Non-pigmented ciliary epithelial cell (primary cell): ENCODE data around the gene PFKFB4.

ENCODE experiments used
- DNase-seq: peaks from one replicate; pipeline ENCODE4 v3.0.0-alpha.2; 2010; ENCODE audit warnings: low read depth

The PFKFB4 gene

DNA sequence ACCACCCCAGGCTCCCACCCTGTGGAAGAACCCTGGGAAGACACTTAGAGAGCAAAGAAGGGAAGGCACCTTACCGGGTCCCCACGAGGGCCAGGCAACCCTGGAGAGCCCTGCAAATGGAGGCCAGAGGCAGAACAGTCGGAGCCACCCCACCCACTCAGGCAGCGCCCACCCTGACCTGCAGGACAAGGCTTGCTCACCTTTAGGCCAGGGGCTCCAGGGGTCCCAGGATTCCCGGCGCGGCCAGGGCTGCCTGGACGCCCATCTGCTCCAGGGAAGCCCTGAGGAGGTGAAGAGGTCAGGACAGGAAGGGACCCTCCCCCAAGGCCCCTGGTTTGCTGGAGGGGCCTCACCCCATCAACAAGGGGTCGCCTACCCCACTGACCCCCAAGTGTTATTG is 28.2 kb upstream of the PFKFB4 start:
- no peak for DNase-seq

DNA sequence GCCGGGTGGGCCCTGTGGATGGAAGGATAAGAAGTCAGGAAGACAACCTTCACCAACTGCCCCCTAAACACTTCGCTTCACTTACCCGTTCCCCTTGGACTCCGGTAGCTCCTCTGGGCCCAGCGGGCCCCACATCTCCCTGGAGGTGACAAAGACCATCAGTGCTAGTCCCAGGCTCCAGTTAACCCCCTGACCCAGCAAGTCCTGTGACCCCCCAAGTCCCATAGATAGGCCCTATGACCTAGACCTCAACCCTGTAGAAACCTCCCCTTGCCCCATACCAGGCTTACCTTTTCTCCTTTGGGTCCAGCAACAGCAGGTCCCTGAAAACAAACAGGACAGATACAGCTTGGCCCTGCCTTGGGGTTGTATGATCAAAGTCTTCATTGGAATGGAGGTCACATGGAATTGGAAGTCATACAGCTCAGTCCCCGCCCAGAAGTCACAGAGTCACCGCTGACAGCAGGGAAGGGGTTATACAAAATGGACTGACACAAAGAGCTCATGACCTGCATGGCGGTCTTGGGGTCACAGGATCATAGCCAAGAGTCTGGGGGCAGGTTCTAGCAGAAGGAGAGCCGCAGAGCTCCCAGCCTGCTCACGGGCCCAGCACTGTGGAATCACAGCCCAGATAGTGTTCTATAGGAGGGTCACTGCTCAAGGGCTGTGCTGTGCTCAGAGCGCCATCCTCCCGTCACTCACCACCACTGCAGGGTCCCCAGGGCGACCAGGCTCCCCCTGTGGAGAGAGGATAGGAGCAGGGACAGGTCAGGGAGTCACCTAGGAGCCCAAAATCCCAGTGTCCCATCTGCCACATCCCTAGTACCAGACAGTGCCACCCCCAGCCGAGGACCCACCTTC is 25.2 kb upstream of the PFKFB4 start:
- no peak for DNase-seq

DNA sequence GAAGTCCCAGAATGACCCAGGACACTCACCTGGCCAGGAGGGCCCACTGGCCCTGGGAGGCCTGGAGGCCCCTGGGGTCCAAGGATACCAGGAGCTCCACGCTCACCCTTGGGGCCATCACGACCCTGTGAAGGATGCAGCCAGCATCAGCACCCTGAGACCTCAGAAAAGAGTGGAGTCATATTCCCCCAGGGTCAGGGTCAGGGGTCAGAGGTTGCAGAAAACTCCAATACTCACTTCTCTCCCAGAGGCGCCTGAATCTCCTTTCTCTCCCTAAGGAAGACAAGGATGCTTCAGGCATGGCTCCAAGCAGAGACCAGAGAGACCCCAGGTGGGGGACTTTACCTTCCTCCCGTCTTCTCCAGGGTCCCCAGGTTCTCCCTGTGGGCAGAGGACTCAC is 20.0 kb upstream of the PFKFB4 start:
- DNase-seq: no peak

DNA sequence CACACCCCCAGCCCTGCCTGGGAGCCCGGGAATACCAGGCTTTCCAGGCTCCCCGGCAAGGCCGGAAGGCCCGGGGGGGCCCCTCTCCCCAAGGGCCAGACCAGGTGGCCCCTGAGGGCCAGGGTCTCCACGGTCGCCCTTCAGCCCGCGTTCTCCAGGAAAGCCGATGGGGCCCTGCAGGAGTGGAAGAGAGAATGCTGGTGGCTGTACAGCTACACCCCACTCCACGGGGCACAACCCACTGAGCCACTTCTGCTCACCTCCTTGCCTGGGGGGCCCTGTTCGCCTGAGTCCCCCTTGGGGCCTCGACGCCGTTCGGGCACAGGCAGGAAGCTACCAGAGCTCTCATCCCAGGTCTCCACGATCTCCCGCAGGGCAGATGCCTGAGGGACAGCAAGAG is 18.8 kb upstream of the PFKFB4 start:
- DNase-seq: no peak

DNA sequence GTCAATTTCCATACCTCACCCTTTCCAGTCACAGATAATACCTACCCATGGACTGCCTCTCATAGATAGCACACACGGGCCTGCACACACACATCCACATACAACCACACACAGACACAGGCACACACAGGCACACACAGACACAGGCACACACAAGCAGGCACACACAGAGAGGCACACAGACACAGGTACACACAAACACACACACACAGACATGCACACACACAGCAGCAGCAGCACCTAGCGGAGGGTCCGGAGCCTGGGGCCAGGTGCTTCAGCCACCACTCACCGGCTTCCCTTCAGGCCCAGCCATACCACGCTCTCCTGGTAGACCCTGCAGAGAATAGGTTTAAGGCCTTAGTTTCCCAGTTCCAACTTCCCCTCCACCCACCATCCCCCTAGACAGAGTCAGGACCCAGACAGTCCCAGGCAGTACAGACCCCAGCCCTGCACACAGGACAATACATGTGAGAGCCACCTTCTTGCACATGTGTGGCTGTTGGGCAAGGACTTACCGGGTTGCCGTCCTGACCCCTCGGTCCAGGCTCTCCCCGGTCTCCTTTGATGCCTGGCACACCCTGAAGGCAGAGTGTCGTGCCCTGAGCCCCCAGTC is 17.5 kb upstream of the PFKFB4 start:
- DNase-seq: no peak

DNA sequence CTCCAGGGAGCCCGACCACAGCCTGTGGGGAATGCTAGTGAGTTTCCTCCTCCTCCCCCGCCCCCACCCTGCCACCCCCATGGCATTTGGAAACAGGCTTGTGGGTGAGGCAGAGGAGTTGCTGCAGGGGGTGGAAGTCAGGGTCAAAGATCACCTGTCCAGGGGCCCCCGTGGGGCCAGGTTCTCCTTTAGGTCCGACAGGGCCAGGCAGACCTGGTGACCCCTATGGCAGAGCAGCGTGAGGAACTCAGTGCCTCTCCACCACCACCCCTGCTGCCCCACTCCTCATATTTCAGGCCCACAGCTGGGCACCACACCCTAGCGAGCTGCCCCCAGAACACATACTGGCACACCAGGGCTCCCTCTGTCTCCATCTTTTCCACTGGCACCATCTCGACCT is 15.9 kb upstream of the PFKFB4 start:
- no peak for DNase-seq

DNA sequence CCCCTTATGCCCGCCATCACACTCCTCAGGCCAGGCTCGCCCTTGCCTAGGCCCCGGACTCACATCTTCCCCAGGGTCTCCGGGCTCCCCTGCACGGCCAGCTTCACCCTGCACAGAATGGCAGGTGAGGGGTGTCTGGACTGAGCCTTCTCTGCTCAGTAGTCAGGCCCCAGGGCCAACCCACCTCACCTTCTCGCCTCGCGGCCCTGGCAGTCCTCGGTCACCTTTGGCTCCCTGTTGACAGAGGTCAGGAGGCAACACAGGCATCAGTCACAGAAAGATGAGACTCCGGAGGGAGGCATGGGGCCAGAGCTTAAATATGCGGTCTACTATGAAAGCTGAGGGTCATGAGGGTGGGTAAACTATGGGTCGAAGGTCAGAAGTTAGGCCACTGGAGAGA is 15.3 kb upstream of the PFKFB4 start:
- DNase-seq: no peak

DNA sequence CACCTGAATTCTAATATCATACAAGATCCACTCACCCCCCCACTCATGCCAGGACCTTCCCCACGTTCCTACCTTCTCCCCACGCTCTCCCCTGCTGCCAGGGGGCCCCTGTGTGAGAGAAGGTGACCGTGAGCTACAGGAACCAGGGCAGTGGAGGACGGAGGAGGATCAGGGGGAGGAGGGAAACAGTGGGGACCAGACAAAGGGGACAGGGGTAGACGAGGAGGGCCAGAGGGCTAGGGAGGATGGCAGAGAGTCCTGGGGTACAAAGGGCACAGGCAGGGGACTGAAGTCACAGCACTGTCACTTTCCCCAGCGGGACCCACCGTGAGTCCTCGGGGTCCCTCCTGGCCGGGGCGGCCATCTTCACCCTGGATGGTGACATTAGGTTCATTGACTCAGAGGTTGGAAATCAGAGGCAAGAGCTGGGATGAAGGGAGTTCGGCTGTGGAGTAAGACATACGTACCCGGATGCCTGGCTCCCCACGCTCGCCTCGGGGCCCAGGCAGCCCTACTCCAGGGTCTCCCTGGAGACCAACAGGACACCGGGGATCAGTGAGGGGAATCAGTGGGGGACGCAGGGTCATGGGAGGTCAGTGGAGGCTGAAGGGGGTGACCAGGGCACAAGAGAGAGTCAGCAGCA is 13.3 kb upstream of the PFKFB4 start:
- no peak for DNase-seq

DNA sequence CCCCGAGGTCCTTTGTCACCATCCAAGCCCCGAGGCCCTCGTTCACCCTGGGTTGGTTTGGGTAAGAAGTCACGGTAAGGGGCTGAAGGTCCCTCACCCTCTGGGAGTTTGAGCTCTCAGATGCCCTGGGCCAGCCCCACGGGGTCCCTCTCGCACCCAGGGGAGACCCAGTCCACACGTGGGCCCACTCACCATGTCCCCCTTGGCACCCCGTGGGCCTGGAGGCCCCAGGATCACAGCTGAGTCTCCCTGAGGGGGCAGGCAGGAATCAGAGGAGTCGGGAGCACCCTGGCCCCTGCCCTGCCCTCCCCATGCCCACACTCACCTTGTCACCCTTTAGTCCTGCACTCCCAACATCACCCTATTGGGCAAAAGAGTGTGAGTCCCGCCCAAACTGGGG is 12.8 kb upstream of the PFKFB4 start:
- DNase-seq: no peak

DNA sequence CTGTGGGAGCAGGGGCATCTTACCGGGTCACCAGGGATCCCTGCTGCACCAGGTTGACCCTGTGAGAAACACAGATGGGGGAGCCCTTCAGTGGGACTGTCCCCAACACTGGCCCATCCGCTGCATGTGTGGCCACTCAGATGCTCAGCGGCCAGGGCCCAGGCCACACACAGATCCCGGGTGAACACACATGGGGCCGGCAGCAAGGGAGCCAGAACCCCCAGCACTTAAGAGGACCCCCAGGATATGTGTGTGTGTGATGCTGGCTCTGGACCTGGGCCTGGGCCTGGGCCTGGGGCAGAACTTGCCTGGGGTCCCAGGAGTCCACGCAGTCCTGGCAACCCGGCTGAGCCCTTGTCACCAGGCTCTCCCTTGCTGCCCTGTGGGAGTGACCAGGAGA is 11.9 kb upstream of the PFKFB4 start:
- no peak for DNase-seq

DNA sequence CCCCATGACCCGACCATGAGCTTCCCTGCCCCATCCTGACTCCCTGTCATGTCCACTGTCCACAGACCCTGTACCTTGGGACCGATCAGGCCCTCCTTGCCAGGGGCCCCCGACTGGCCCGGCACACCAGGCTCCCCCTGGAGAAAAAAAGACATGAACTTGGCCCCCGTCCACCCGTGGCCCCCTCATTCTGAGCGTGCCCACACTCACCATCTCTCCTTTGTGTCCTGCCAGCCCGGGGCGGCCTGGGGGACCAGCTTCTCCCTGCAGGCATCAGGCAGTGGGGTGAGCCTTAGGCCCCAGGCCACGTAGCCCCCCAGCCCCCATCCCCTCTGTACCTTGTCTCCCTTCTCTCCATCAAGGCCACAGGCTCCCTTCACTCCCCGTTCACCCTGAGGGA is 10.9 kb upstream of the PFKFB4 start:
- no peak for DNase-seq

DNA sequence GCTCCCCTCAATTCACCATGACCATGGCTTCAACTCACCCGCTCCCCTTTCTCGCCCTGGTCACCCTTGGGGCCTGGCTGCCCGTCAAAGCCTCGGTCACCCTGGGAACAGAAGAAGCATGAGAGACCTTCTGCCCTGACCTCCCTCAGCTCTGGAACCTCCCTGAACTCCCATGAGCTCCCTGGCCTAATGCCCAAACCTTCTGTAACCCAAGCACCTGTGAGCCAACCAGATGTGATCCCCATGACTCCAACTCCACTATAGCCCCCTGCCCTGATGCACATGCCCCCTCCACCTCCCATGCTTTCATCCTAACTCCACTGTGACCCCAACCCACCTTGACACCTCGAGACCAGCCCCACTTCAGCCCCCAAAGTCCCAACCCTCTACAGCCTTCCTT is 10.5 kb upstream of the PFKFB4 start:
- DNase-seq: no peak

DNA sequence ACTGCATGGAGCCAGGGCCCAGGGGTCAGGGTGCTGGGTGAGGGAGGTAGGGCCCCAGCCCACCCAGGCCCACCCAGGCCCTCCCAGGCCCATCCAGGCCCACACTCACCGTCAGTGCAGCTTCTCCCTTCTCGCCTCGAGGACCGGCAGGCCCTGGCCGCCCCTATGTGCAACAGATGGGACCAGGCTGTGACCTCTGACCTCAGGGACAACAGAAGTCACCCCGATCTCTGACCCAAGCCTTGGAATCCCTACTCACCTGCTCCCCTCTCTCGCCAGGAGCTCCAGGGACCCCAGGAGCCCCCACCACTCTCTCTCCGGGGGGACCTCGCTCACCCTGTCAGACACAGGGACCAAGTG is 9.8 kb upstream of the PFKFB4 start:
- no peak for DNase-seq

DNA sequence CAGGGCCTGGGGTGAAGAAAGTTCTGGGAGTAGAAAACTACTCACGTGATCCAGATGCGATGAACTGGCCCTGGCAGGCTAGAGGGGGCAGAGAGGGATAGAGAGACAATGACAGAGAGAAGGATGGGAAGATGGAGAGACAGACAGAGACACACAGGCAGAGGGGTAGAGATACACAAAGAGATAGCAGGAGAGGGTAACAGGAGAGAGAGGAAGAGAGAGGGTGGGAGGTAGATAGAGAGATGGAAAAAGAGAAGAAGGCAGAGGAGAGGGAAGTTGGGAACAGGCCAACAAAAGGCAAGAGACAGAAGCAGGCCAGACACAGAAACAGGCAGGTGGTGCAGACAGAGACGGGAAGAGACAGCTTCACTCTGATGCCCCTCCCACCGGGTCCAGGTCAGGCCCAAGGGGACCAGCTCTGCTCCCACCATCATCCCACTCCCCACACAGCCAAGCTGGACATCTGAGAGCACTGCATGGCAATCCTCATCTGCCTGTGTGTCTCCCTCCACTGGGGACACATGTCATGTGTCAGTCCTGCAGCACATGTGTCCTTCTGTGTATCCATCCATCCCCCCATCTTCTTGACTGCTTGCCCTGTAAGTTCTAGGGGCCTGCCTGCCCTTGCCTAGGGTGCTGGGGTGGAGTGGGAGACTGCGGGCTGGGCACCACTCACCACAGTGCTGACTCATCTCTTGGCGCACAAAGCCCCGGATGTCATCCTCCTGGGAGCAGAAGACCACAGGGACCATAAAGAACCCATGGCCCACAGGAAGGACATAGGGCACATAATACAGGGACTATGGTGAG is 9.2 kb upstream of the PFKFB4 start:
- no peak for DNase-seq

DNA sequence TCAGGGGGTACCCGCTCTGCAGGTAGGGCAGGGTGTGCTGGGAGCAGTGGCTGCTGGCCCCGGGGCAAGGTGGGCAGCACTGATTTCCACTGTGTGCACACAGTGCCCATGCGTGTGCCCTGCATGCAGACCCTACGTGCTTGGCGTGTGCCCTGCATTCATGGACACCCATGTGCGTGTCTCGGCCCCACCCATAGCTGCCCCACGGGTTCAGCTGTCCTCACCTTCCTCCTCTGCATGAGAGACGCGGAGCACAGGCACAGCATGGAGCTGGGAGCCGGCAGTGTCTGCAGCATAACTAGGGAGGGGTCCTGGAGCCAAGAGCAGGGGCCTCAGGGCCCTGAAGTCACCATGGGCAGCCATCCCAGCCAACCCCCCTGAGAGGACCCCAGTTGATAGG is 8.6 kb upstream of the PFKFB4 start:
- DNase-seq: no peak

DNA sequence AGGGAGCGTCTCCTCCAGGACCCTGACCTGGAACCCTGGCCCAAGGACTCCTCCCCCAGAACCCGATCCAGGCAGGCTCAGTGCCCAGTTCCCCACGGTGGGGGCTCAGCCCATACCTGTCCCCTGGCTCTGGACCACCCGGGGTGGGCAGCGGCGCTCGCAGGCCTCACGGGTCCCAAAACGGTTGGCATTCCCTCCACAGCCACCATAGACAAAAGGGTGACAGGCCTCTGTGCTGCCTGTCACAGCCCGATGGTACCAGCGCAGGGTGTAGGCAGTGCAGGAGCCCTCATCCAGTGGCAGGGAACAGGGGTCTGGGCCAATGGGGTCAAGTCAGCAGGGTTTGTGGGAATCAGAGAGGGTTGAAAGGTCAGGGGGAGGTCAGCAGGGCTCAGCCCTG is 8.1 kb upstream of the PFKFB4 start:
- no peak for DNase-seq

DNA sequence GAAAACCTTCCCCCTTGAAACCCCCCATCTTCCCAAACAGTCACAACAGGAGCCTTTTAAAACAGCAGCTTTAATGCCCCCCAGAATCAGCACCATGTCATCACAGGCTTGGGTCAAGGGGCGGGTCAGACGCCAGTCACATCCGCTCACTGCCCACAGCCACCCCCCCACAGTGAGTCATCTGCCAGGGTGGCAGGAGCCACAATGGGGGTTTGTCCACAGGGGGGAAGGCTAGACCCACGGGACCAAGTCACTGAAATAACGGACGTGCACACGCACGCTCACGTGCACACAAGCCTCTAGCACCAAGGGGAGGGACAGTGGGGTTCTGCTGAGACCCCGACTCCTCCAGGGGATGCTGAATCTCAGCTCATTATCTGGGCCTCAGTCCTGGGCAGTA is 7.4 kb upstream of the PFKFB4 start:
- DNase-seq: no peak

DNA sequence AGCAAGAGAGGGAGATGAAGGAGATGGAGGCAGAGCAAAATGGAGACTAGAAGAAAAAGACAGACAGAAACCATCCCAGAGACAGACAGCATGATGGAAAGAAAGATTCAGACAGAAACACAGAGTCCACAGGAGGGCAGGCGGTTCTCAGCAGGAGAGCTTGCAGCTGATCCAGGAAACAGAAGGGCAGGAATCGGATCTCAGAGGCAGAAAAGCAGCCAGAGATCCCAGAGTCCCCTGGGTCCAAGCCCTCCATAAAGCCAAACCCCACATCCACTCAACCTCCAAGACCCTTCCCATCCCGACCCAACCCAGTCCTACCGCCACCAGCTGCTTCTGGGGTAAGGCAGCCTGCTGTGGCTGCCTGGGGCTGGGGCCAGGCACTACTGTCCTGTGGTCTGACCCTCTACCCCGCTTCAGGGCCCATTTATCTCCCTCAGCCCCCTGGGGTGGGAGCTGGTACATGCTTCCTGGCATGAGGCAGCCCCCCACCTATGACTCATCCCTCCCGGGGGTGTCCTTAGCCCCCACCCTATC is 6.8 kb upstream of the PFKFB4 start, which contains the start of gene UCN2:
Gene UCN2 (minus strand): TSS at position 400 of the 537 bp plus-strand sequence. CDS start 657 bp downstream, outside the sequence.
- no peak for DNase-seq

DNA sequence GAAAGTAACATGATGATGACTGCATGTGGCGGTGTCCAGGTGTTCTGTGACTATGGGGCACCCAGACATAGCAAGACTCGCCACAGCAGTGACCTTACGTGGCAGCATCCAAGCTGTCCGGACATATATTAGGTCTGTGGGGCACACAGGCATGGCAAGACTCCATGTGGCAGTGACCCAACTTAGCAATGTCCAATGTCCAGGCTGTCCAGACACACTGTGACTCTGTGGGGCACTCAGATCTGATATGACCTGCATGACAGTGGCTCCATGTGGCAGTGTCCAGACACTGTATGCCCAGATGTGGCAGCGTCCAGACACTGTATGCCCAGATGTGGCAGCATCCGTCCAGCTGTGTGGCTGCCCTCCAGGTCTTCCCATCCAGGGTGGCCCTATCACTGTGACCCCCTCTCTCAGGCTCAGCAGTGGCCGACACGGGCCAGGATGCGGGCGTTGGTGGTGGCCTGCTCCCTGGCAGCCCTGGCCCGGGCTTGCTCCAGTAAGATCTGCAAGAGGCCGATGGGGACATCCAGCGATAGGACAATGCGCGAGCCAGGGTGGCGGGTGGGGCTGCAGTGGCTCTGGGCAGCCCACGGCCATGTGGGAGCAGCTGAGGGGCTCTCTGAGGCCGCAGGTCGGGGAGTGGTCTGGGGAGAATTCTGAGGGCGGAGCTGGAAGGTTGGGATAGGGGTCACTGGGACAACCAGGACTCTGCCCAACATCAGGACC is 5.9 kb upstream of the PFKFB4 start:
- DNase-seq: no peak

DNA sequence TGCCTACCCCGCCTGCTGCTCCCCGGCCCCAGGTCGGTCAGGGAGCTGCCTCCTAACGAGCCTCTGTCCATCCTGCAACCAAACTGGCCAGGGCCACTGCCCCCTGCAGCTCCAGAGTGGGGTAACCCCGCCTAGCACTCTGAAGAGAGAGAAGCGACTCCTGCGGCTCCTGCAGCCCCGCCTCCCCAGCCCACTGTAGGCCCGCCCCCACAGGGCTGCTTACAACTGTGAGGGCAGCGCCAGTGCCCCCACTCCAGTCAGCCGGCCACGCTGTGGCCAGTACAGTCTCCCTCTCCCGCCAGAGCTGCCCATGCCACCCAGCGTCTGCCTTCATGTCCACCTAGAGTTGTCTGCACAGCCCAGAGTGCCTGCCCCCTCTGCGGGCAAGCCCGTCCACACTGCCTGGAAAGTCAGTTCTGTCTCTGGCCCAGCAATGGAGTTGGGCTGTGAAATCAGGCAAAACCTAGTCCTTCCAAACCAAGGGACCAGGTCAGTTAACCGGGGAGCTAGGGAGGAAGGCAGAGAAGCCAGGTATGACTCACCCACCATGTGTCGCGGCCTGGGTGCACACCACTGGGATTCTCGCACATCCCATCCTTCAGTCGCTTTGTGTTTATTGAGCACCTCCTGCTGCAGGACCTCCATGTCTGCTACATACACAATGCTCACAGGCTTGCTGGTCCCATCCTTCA is 4.6 kb upstream of the PFKFB4 start:
- no peak for DNase-seq

DNA sequence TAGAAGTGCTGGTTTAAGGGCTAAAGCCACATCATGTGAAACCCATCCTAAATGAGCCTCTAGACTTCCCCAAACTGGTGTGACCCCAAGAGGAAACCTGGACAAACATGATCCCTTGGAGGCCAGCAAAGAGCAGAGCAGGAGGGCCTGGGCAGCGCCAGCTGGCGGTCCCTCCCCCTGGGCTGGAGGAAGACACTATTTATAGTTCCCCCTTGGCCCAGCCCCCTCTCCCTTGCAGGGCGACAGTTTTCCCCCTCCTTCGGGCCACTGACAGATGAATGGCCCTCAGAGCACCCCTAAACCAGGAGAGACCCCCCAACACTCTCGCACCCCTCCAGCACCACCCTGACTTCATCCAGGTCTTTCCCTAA is 4.0 kb upstream of the PFKFB4 start:
- no peak for DNase-seq
